CD4-positive, CD25-positive, alpha-beta regulatory T cell (primary cell): ENCODE data around the gene ADH1B. TPM values are rescaled to one million over a fixed set of nuclear protein-coding genes. Genes with fewer than 3 reads are reported as not detected.

Source experiments
- ATAC-seq, 2 donors: fragments of 150-1000 bp; cut with Tn5 transposase; one replicate each; pipeline ENCODE4 v1.10.0; 2021; ENCODE audit warnings: low read depth in 2 of 2, moderate number of reproducible peaks in 2 of 2, moderate library complexity in 1 of 2
- DNase-seq, 3 donors: peaks; one replicate each; pipeline versions ENCODE4 v3.0.0 to v3.0.0-alpha.2; 2012 to 2022; ENCODE audit warnings: mixed read lengths in 1 of 3
- H3K27ac ChIP-seq: one replicate; pipeline ENCODE4 v1.7.0; 2013; ENCODE audit warnings: mild to moderate bottlenecking, low read length; ENCODE audit not compliant: insufficient read depth, poor library complexity, severe bottlenecking
- H3K27me3 ChIP-seq: one replicate; pipeline ENCODE4 v1.7.0; 2013; ENCODE audit warnings: low read length; ENCODE audit not compliant: control insufficient read depth, insufficient read depth
- H3K36me3 ChIP-seq: one replicate; pipeline ENCODE4 v1.7.0; 2013; ENCODE audit warnings: mild to moderate bottlenecking, low read length, moderate library complexity; ENCODE audit not compliant: control insufficient read depth, insufficient read depth
- H3K4me1 ChIP-seq: 2 replicates; pipeline ENCODE4 v1.7.0; 2013; ENCODE audit warnings: mild to moderate bottlenecking, low read length; ENCODE audit not compliant: insufficient read depth, control insufficient read depth, poor library complexity, severe bottlenecking
- H3K4me3 ChIP-seq: one replicate; pipeline ENCODE4 v1.7.0; 2013; ENCODE audit warnings: low read depth, mild to moderate bottlenecking, low read length, moderate library complexity
- H3K9me3 ChIP-seq, 2 experiments: 1 replicate in 1 of 2; 2 replicates in 1 of 2; pipeline ENCODE4 v1.7.0; 2013; ENCODE audit warnings: low read length in 2 of 2, mild to moderate bottlenecking in 1 of 2, moderate library complexity in 1 of 2; ENCODE audit not compliant: control insufficient read depth in 2 of 2
- H3K27ac Mint-ChIP-seq, 3 donors: one replicate each; pipeline ENCODE4 v1.8.0; 2020 to 2022; ENCODE audit warnings: mild to moderate bottlenecking in 3 of 3, mixed read lengths in 3 of 3, moderate library complexity in 2 of 3
- H3K27me3 Mint-ChIP-seq: one replicate; pipeline ENCODE4 v1.8.0; 2022; ENCODE audit warnings: mild to moderate bottlenecking, mixed read lengths
- H3K36me3 Mint-ChIP-seq: one replicate; pipeline ENCODE4 v1.8.0; 2020; ENCODE audit warnings: mixed read lengths
- H3K4me1 Mint-ChIP-seq, 4 donors: one replicate each; pipeline ENCODE4 v1.8.0; 2020 to 2022; ENCODE audit warnings: mixed read lengths in 4 of 4, mild to moderate bottlenecking in 1 of 4
- H3K4me3 Mint-ChIP-seq, 4 donors: one replicate each; pipeline ENCODE4 v1.8.0; 2020 to 2022; ENCODE audit warnings: mild to moderate bottlenecking in 4 of 4, mixed read lengths in 4 of 4, moderate library complexity in 3 of 4
- H3K9me3 Mint-ChIP-seq, 7 donors: one replicate each; pipeline ENCODE4 v1.8.0; 2020 to 2022; ENCODE audit warnings: mixed read lengths in 7 of 7, mild to moderate bottlenecking in 3 of 7, moderate library complexity in 2 of 7
- polyA plus RNA-seq, 4 donors: library from polyadenylated mRNA; unstranded; fragments of 300-500 nt; fragmentation: Illumina TruSeq; gene quantifications; one replicate each; pipeline ENCODE4 v1.2.3, GENCODE V29; 2021
- total RNA-seq: library from RNA; stranded (reverse); gene quantifications from one replicate; pipeline ENCODE4 v1.2.3, GENCODE V29; 2022

Gene ADH1B
- total and polyA plus RNA-seq, 5 donors from 2014 or later, result not detected

GRCh38 chr4:99275885-99276284 is 45.3 kb downstream of the ADH1B start:
- no peaks in the 10 kb centered on the region for H3K4me1 ChIP-seq
- ATAC-seq (no peak), DNase-seq (no peak)
- H3K27ac ChIP-seq, result no peak overlapping the region
- H3K36me3 Mint-ChIP-seq, result no peaks in the 10 kb centered on the region
- no peaks in the 10 kb centered on the region for H3K36me3 ChIP-seq
- peaks cover 5% of the 10 kb centered on the region for H3K27me3 Mint-ChIP-seq
- H3K27ac Mint-ChIP-seq, result no peak overlapping the region
- H3K4me1 Mint-ChIP-seq, result no peaks in the 10 kb centered on the region
- H3K27me3 ChIP-seq, result no peaks in the 10 kb centered on the region
- H3K9me3 Mint-ChIP-seq, result peaks cover 0 to 2% (median 0%) of the 10 kb centered on the region in 7 donors
- no peaks in the 10 kb centered on the region for H3K9me3 ChIP-seq
- no peak overlapping the region for H3K4me3 ChIP-seq
- H3K4me3 Mint-ChIP-seq, result no peak overlapping the region

GRCh38 chr4:99275050-99275449 is 46.2 kb downstream of the ADH1B start:
- DNase-seq (no peak), ATAC-seq (no peak)
- H3K36me3 Mint-ChIP-seq, result no peaks in the 10 kb centered on the region
- Histone ChIP-seq H3K27ac (no peak overlapping the region), H3K27me3 (no peaks in the 10 kb centered on the region), H3K36me3 (no peaks in the 10 kb centered on the region), H3K9me3 (no peaks in the 10 kb centered on the region), H3K4me1 (no peaks in the 10 kb centered on the region), H3K4me3 (no peak overlapping the region)
- peaks cover 0 to 2% (median 0%) of the 10 kb centered on the region in 7 donors for H3K9me3 Mint-ChIP-seq
- peaks cover 5% of the 10 kb centered on the region for H3K27me3 Mint-ChIP-seq
- no peak overlapping the region for H3K27ac Mint-ChIP-seq
- H3K4me1 Mint-ChIP-seq, result no peaks in the 10 kb centered on the region
- H3K4me3 Mint-ChIP-seq, result no peak overlapping the region

GRCh38 chr4:99273704-99274103 is 47.5 kb downstream of the ADH1B start:
- H3K4me3 ChIP-seq, result no peak overlapping the region
- Mint-ChIP-seq H3K27me3 (peaks cover 5% of the 10 kb centered on the region), H3K9me3 (peaks cover 0 to 2% (median 0%) of the 10 kb centered on the region in 7 donors), H3K36me3 (no peaks in the 10 kb centered on the region), H3K4me3 (no peak overlapping the region), H3K4me1 (no peaks in the 10 kb centered on the region), H3K27ac (no peak overlapping the region)
- no peaks in the 10 kb centered on the region for H3K36me3 ChIP-seq
- H3K9me3 ChIP-seq, result no peaks in the 10 kb centered on the region
- no peak overlapping the region for H3K27ac ChIP-seq
- no peak for DNase-seq
- no peaks in the 10 kb centered on the region for H3K27me3 ChIP-seq
- ATAC-seq, result no peak
- H3K4me1 ChIP-seq, result no peaks in the 10 kb centered on the region

- no peak overlapping the region for H3K4me3 Mint-ChIP-seq
- no peak overlapping the region for H3K27ac ChIP-seq
- peak in 1 of 3 donors; percentile 2 for DNase-seq
- H3K27me3 ChIP-seq, result no peaks in the 10 kb centered on the region
- H3K4me1 Mint-ChIP-seq, result no peaks in the 10 kb centered on the region
- H3K4me1 ChIP-seq, result no peaks in the 10 kb centered on the region
- peaks cover 0 to 19% (median 6%) of the 10 kb centered on the region in 7 donors for H3K9me3 Mint-ChIP-seq
- H3K27me3 Mint-ChIP-seq, result no peaks in the 10 kb centered on the region
- H3K36me3 ChIP-seq, result no peaks in the 10 kb centered on the region
- H3K36me3 Mint-ChIP-seq, result no peaks in the 10 kb centered on the region
- H3K4me3 ChIP-seq, result no peak overlapping the region
- ATAC-seq, result no peak
- H3K27ac Mint-ChIP-seq, result no peak overlapping the region
- no peaks in the 10 kb centered on the region for H3K9me3 ChIP-seq
These were observed 56.3 kb downstream of the ADH1B start for GRCh38 chr4:99264927-99265326.

Other genes with a start within 250 kb of the ADH1B start
- 56.7 TPM for gene ADH5, start 232.6 kb downstream of the ADH1B start, total RNA-seq
- gene ADH5, start 232.6 kb downstream of the ADH1B start, polyA plus RNA-seq, result 100 to 1,000 TPM; 159 to 196 (median 173) TPM
- not detected for gene ADH4, start 177.1 kb downstream of the ADH1B start, total RNA-seq
- not detected for gene ADH4, start 177.1 kb downstream of the ADH1B start, polyA plus RNA-seq
- gene ADH6, start 102.2 kb downstream of the ADH1B start, total RNA-seq, result not detected
- gene ADH6, start 102.2 kb downstream of the ADH1B start, polyA plus RNA-seq, result not detected
- not detected for gene ADH1A, start 30.4 kb downstream of the ADH1B start, total RNA-seq
- not detected for gene ADH1A, start 30.4 kb downstream of the ADH1B start, polyA plus RNA-seq
- not detected for gene ADH1C, start 31.3 kb upstream of the ADH1B start, total RNA-seq
- gene ADH1C, start 31.3 kb upstream of the ADH1B start, polyA plus RNA-seq, result not detected
- gene ADH7, start 113.9 kb upstream of the ADH1B start, total RNA-seq, result not detected
- gene ADH7, start 113.9 kb upstream of the ADH1B start, polyA plus RNA-seq, result not detected
- not detected for gene C4orf17, start 189.6 kb upstream of the ADH1B start, total RNA-seq
- not detected for gene C4orf17, start 189.6 kb upstream of the ADH1B start, polyA plus RNA-seq
- gene TRMT10A, start 242.6 kb upstream of the ADH1B start, total RNA-seq, result 2.6 TPM
- 1 to 10 TPM; 2.9 to 5.7 (median 4.1) TPM for gene TRMT10A, start 242.6 kb upstream of the ADH1B start, polyA plus RNA-seq